ENCODE measurements around the gene SCYGR4.

GRCh38 chr2:227602358-227602757 is 14.9 kb upstream of the SCYGR4 start:
- TF ChIP-seq CTCF (IDR thresholded peaks at IDR 0.05; ENCODE audit: insufficient read depth, low read depth, low read length) (no peak), EZH2 (IDR thresholded peaks at IDR 0.05; ENCODE audit: insufficient read depth, low read length) (no peak)
